ENCODE data around the gene SHQ1. TPM values are rescaled to one million over a fixed set of nuclear protein-coding genes. Genes with fewer than 3 reads are reported as not detected.
A peak's percentile ranks its signal among the peaks of the same experiment; 100 is the strongest.

The SHQ1 gene
- total and polyA plus RNA-seq, 5 donors from 2014 or later, result 14.5 to 26.3 (median 18.0) TPM

- H3K9me3 Mint-ChIP-seq, result no peaks in the 10 kb centered on the region
- Histone ChIP-seq H3K9me3 (ENCODE audit: control insufficient read depth in 2 of 2, low read length in 2 of 2) (no peaks in the 10 kb centered on the region), H3K36me3 (ENCODE audit: control insufficient read depth, insufficient read depth, low read length) (peaks cover 3% of the 10 kb centered on the region), H3K27me3 (ENCODE audit: control insufficient read depth, insufficient read depth, low read length) (no peaks in the 10 kb centered on the region), H3K4me3 (ENCODE audit: low read depth, low read length) (no peak overlapping the region), H3K27ac (ENCODE audit: insufficient read depth, low read length, poor library complexity, severe bottlenecking) (no peak overlapping the region), H3K4me1 (ENCODE audit: control insufficient read depth, insufficient read depth, low read length, poor library complexity, severe bottlenecking) (no peaks in the 10 kb centered on the region)
- H3K36me3 Mint-ChIP-seq, result peaks cover 39% of the 10 kb centered on the region
- peak overlapping the region in 1 of 3 donors; percentile 7 for H3K27ac Mint-ChIP-seq
- H3K27me3 Mint-ChIP-seq, result no peaks in the 10 kb centered on the region
- H3K4me3 Mint-ChIP-seq, result no peak overlapping the region
- ATAC-seq (ENCODE audit: low read depth in 2 of 2) (no peak), DNase-seq (no peak)
- H3K4me1 Mint-ChIP-seq, result peaks cover 0 to 11% (median 8%) of the 10 kb centered on the region in 4 donors
Measured at GRCh38 chr3:72810659-72811434, 37.4 kb downstream of the SHQ1 start.

GRCh38 chr3:72810063-72810462 lies 38.2 kb downstream of the SHQ1 start:
- Histone ChIP-seq H3K9me3 (ENCODE audit: control insufficient read depth in 2 of 2, low read length in 2 of 2) (no peaks in the 10 kb centered on the region), H3K27ac (ENCODE audit: insufficient read depth, low read length, poor library complexity, severe bottlenecking) (no peak overlapping the region), H3K4me1 (ENCODE audit: control insufficient read depth, insufficient read depth, low read length, poor library complexity, severe bottlenecking) (no peaks in the 10 kb centered on the region), H3K4me3 (ENCODE audit: low read depth, low read length) (no peak overlapping the region), H3K27me3 (ENCODE audit: control insufficient read depth, insufficient read depth, low read length) (no peaks in the 10 kb centered on the region), H3K36me3 (ENCODE audit: control insufficient read depth, insufficient read depth, low read length) (peaks cover 3% of the 10 kb centered on the region)
- Mint-ChIP-seq H3K27ac (no peak overlapping the region), H3K4me3 (no peak overlapping the region), H3K9me3 (no peaks in the 10 kb centered on the region), H3K36me3 (peaks cover 33% of the 10 kb centered on the region), H3K27me3 (no peaks in the 10 kb centered on the region), H3K4me1 (peaks cover 0 to 8% (median 6%) of the 10 kb centered on the region in 4 donors)
- DNase-seq (no peak), ATAC-seq (ENCODE audit: low read depth in 2 of 2) (no peak)

- Mint-ChIP-seq H3K27ac (no peak overlapping the region), H3K27me3 (no peaks in the 10 kb centered on the region), H3K4me1 (peaks cover 6 to 15% (median 8%) of the 10 kb centered on the region in 4 donors), H3K4me3 (no peak overlapping the region), H3K9me3 (no peaks in the 10 kb centered on the region), H3K36me3 (peaks cover 29% of the 10 kb centered on the region)
- DNase-seq, result no peak
- Histone ChIP-seq H3K9me3 (ENCODE audit: control insufficient read depth in 2 of 2, low read length in 2 of 2) (no peaks in the 10 kb centered on the region), H3K27me3 (ENCODE audit: control insufficient read depth, insufficient read depth, low read length) (no peaks in the 10 kb centered on the region), H3K4me1 (ENCODE audit: control insufficient read depth, insufficient read depth, low read length, poor library complexity, severe bottlenecking) (no peaks in the 10 kb centered on the region), H3K4me3 (ENCODE audit: low read depth, low read length) (no peak overlapping the region), H3K27ac (ENCODE audit: insufficient read depth, low read length, poor library complexity, severe bottlenecking) (no peak overlapping the region), H3K36me3 (ENCODE audit: control insufficient read depth, insufficient read depth, low read length) (no peaks in the 10 kb centered on the region)
- no peak for ATAC-seq (ENCODE audit: low read depth in 2 of 2)
Measured at GRCh38 chr3:72804361-72804760, 43.9 kb downstream of the SHQ1 start.

GRCh38 chr3:72803573-72803972 lies 44.7 kb downstream of the SHQ1 start:
- ATAC-seq (ENCODE audit: low read depth in 2 of 2) (no peak), DNase-seq (no peak)
- Mint-ChIP-seq H3K27ac (no peak overlapping the region), H3K4me3 (no peak overlapping the region), H3K9me3 (no peaks in the 10 kb centered on the region), H3K27me3 (no peaks in the 10 kb centered on the region), H3K4me1 (peaks cover 7 to 18% (median 8%) of the 10 kb centered on the region in 4 donors), H3K36me3 (peaks cover 27% of the 10 kb centered on the region)
- Histone ChIP-seq H3K4me1 (ENCODE audit: control insufficient read depth, insufficient read depth, low read length, poor library complexity, severe bottlenecking) (no peaks in the 10 kb centered on the region), H3K27me3 (ENCODE audit: control insufficient read depth, insufficient read depth, low read length) (no peaks in the 10 kb centered on the region), H3K36me3 (ENCODE audit: control insufficient read depth, insufficient read depth, low read length) (no peaks in the 10 kb centered on the region), H3K4me3 (ENCODE audit: low read depth, low read length) (no peak overlapping the region), H3K27ac (ENCODE audit: insufficient read depth, low read length, poor library complexity, severe bottlenecking) (no peak overlapping the region), H3K9me3 (ENCODE audit: control insufficient read depth in 2 of 2, low read length in 2 of 2) (no peaks in the 10 kb centered on the region)

GRCh38 chr3:72802001-72802400 lies 46.2 kb downstream of the SHQ1 start:
- Histone ChIP-seq H3K36me3 (ENCODE audit: control insufficient read depth, insufficient read depth, low read length) (no peaks in the 10 kb centered on the region), H3K9me3 (ENCODE audit: control insufficient read depth in 2 of 2, low read length in 2 of 2) (no peaks in the 10 kb centered on the region), H3K27me3 (ENCODE audit: control insufficient read depth, insufficient read depth, low read length) (no peaks in the 10 kb centered on the region), H3K4me3 (ENCODE audit: low read depth, low read length) (no peak overlapping the region), H3K4me1 (ENCODE audit: control insufficient read depth, insufficient read depth, low read length, poor library complexity, severe bottlenecking) (no peaks in the 10 kb centered on the region), H3K27ac (ENCODE audit: insufficient read depth, low read length, poor library complexity, severe bottlenecking) (no peak overlapping the region)
- peak overlapping the region in 1 of 4 donors; percentile 10 for H3K4me3 Mint-ChIP-seq
- H3K27ac Mint-ChIP-seq, result peak overlapping the region in 1 of 3 donors; percentile 60
- H3K9me3 Mint-ChIP-seq, result peaks cover 0 to 2% (median 0%) of the 10 kb centered on the region in 7 donors
- ATAC-seq (ENCODE audit: low read depth in 2 of 2) (no peak), DNase-seq (no peak)
- H3K36me3 Mint-ChIP-seq, result peaks cover 25% of the 10 kb centered on the region
- H3K27me3 Mint-ChIP-seq, result no peaks in the 10 kb centered on the region
- peaks cover 7 to 22% (median 10%) of the 10 kb centered on the region in 4 donors for H3K4me1 Mint-ChIP-seq

GRCh38 chr3:72800869-72801268 lies 47.4 kb downstream of the SHQ1 start:
- Mint-ChIP-seq H3K27ac (peak overlapping the region in 2 of 3 donors; percentile 55 to 65), H3K9me3 (peaks cover 0 to 2% (median 0%) of the 10 kb centered on the region in 7 donors), H3K4me3 (no peak overlapping the region), H3K27me3 (no peaks in the 10 kb centered on the region), H3K4me1 (peaks cover 7 to 22% (median 10%) of the 10 kb centered on the region in 4 donors), H3K36me3 (peaks cover 26% of the 10 kb centered on the region)
- H3K36me3 ChIP-seq (ENCODE audit: control insufficient read depth, insufficient read depth, low read length), result no peaks in the 10 kb centered on the region
- H3K9me3 ChIP-seq (ENCODE audit: control insufficient read depth in 2 of 2, low read length in 2 of 2), result no peaks in the 10 kb centered on the region
- no peak overlapping the region for H3K27ac ChIP-seq (ENCODE audit: insufficient read depth, low read length, poor library complexity, severe bottlenecking)
- no peaks in the 10 kb centered on the region for H3K27me3 ChIP-seq (ENCODE audit: control insufficient read depth, insufficient read depth, low read length)
- ATAC-seq (ENCODE audit: low read depth in 2 of 2) (no peak), DNase-seq (no peak)
- no peak overlapping the region for H3K4me3 ChIP-seq (ENCODE audit: low read depth, low read length)
- H3K4me1 ChIP-seq (ENCODE audit: control insufficient read depth, insufficient read depth, low read length, poor library complexity, severe bottlenecking), result no peaks in the 10 kb centered on the region

- peaks cover 8 to 25% (median 13%) of the 10 kb centered on the region in 4 donors for H3K4me1 Mint-ChIP-seq
- peak overlapping the region in 2 of 3 donors; percentile 37 to 38 for H3K27ac Mint-ChIP-seq
- peaks cover 0 to 2% (median 0%) of the 10 kb centered on the region in 7 donors for H3K9me3 Mint-ChIP-seq
Measured at GRCh38 chr3:72798552-72799195, 49.6 kb downstream of the SHQ1 start.

More at GRCh38 chr3:72798552-72799195, 49.6 kb downstream of the SHQ1 start:
- H3K4me1 ChIP-seq (ENCODE audit: control insufficient read depth, insufficient read depth, low read length, poor library complexity, severe bottlenecking), result no peaks in the 10 kb centered on the region
- no peaks in the 10 kb centered on the region for H3K27me3 ChIP-seq (ENCODE audit: control insufficient read depth, insufficient read depth, low read length)
- peaks cover 35% of the 10 kb centered on the region for H3K36me3 Mint-ChIP-seq
- H3K4me3 ChIP-seq (ENCODE audit: low read depth, low read length), result no peak overlapping the region
- H3K36me3 ChIP-seq (ENCODE audit: control insufficient read depth, insufficient read depth, low read length), result no peaks in the 10 kb centered on the region
- no peaks in the 10 kb centered on the region for H3K27me3 Mint-ChIP-seq
- H3K4me3 Mint-ChIP-seq, result no peak overlapping the region
- no peaks in the 10 kb centered on the region for H3K9me3 ChIP-seq (ENCODE audit: control insufficient read depth in 2 of 2, low read length in 2 of 2)
- H3K27ac ChIP-seq (ENCODE audit: insufficient read depth, low read length, poor library complexity, severe bottlenecking), result no peak overlapping the region
- DNase-seq (no peak), ATAC-seq (ENCODE audit: low read depth in 2 of 2) (no peak)

Data from CD4-positive, CD25-positive, alpha-beta regulatory T cell (primary cell).